Loucy (cell line): Measurements from ENCODE around the gene LUZP2.

Experiments
- H2AFZ ChIP-seq: fragments of 200-600 bp; sonication (generic); 2 replicates; pipeline ENCODE4 v1.6.0; 2016; ENCODE audit warnings: antibody characterized with exemption, mild to moderate bottlenecking, low read length, moderate library complexity
- H3F3A ChIP-seq: fragments of 200-600 bp; 2 replicates; pipeline ENCODE4 v1.6.0; 2016; ENCODE audit warnings: antibody characterized with exemption, low read depth, mild to moderate bottlenecking
- H3K27me3 ChIP-seq: fragments of 200-600 bp; sonication (generic); 2 replicates; pipeline ENCODE4 v1.6.1; 2014; ENCODE audit warnings: low read length, mild to moderate bottlenecking; ENCODE audit not compliant: insufficient read depth, poor library complexity, severe bottlenecking
- H3K36me3 ChIP-seq: fragments of 200-600 bp; sonication (generic); 2 replicates; pipeline ENCODE4 v1.6.1; 2016; ENCODE audit warnings: low read length; ENCODE audit not compliant: insufficient read depth
- H3K4me1 ChIP-seq: fragments of 200-600 bp; sonication (generic); 2 replicates; pipeline ENCODE4 v1.5.1; 2014; ENCODE audit warnings: low read length, mild to moderate bottlenecking; ENCODE audit not compliant: insufficient read depth, poor library complexity, severe bottlenecking
- H3K4me2 ChIP-seq: fragments of 200-600 bp; sonication (generic); 2 replicates; pipeline ENCODE4 v1.6.0; 2014; ENCODE audit warnings: antibody characterized with exemption, low read length, low read depth, mild to moderate bottlenecking; ENCODE audit not compliant: poor library complexity, severe bottlenecking
- H3K4me3 ChIP-seq: fragments of 200-600 bp; sonication (generic); 2 replicates; pipeline ENCODE4 v1.5.1; 2014; ENCODE audit warnings: low read length, mild to moderate bottlenecking, mixed read lengths; ENCODE audit not compliant: poor library complexity, severe bottlenecking
- H3K79me2 ChIP-seq: fragments of 200-600 bp; sonication (generic); 2 replicates; pipeline ENCODE4 v1.6.1; 2014; ENCODE audit warnings: low read length; ENCODE audit not compliant: insufficient read depth
- H3K9ac ChIP-seq: fragments of 200-600 bp; sonication (generic); 2 replicates; pipeline ENCODE4 v1.6.0; 2014; ENCODE audit warnings: mild to moderate bottlenecking, low read depth, low read length, moderate library complexity; ENCODE audit not compliant: poor library complexity, severe bottlenecking
- H3K9me2 ChIP-seq: fragments of 200-600 bp; sonication (generic); replicated peaks from 2 replicates; pipeline ENCODE4 v1.6.1; 2016; ENCODE audit warnings: low read depth, low read length, mixed read lengths
- H3K9me3 ChIP-seq: fragments of 200-600 bp; sonication (generic); 2 replicates; pipeline ENCODE4 v1.6.1; 2014; ENCODE audit warnings: mild to moderate bottlenecking, antibody characterized with exemption, low read length, low read depth; ENCODE audit not compliant: insufficient read depth
- H4K20me1 ChIP-seq: fragments of 200-600 bp; sonication (generic); 2 replicates; pipeline ENCODE4 v1.6.0; 2014; ENCODE audit warnings: antibody characterized with exemption, low read length, mild to moderate bottlenecking; ENCODE audit not compliant: insufficient read depth, poor library complexity, severe bottlenecking
- EZH2phosphoT487 ChIP-seq: fragments of 200-600 bp; IDR thresholded peaks from 2 replicates; pipeline ENCODE4 v1.6.1; 2018; ENCODE audit warnings: antibody characterized with exemption, mild to moderate bottlenecking, moderate library complexity, borderline replicate concordance
- TF ChIP-seq, protein P1 (sequence below): fragments of 200-600 bp; sonication (generic); conservative IDR thresholded peaks from 2 replicates; pipeline ENCODE4 v1.5.1; 2014; ENCODE audit warnings: mild to moderate bottlenecking, antibody characterized with exemption, low read length

Gene LUZP2

DNA sequence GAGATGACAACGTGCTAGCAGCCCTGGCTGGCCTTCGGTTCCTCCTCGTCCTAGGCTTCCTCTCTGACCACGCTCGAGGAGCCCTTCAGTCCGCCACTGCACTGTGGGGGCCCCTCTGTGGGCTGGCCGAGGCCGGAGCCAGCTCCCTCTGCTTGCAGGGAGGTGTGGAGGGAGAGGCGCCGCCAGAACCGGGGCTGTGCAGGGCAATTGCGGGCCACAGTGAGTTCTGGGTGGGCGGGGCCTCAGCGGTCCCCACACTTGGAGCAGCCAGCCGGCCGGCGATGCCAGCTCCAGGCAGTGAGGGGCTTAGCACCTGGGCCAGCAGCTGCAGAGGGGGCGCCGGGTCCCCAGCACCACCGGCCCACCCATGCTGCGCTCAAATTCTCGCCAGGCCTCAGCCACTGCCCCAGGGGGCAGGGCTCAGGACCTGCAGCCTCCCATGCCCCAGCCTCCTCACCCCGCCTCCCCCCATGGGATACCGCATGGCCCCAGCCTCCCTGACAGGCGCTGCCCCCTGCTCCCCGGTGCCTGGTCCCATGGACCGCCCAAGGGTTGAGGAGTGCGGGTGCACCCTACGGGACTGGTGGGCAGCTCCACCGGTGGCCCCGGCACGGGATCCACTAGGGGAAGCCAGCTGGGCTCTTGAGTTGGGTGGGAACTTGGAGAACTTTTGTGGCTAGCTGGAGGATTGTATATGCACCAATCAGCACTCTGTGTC is 399.4 kb downstream of the LUZP2 start:
- Histone ChIP-seq H3K79me2 (no peaks in the 10 kb centered on the region), H3K4me1 (no peaks in the 10 kb centered on the region), H3K9ac (no peak overlapping the region), H3K4me2 (no peak overlapping the region), H3K27me3 (no peaks in the 10 kb centered on the region), H3K4me3 (no peak overlapping the region), H3K9me2 (no peaks in the 10 kb centered on the region), H3F3A (no peaks in the 10 kb centered on the region), H4K20me1 (no peaks in the 10 kb centered on the region), H3K36me3 (no peaks in the 10 kb centered on the region), H2AFZ (no peak overlapping the region), H3K9me3 (no peaks in the 10 kb centered on the region)
- TF ChIP-seq, protein P1, sequence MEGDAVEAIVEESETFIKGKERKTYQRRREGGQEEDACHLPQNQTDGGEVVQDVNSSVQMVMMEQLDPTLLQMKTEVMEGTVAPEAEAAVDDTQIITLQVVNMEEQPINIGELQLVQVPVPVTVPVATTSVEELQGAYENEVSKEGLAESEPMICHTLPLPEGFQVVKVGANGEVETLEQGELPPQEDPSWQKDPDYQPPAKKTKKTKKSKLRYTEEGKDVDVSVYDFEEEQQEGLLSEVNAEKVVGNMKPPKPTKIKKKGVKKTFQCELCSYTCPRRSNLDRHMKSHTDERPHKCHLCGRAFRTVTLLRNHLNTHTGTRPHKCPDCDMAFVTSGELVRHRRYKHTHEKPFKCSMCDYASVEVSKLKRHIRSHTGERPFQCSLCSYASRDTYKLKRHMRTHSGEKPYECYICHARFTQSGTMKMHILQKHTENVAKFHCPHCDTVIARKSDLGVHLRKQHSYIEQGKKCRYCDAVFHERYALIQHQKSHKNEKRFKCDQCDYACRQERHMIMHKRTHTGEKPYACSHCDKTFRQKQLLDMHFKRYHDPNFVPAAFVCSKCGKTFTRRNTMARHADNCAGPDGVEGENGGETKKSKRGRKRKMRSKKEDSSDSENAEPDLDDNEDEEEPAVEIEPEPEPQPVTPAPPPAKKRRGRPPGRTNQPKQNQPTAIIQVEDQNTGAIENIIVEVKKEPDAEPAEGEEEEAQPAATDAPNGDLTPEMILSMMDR = no peak
- TF ChIP-seq EZH2phosphoT487 = no peak

DNA sequence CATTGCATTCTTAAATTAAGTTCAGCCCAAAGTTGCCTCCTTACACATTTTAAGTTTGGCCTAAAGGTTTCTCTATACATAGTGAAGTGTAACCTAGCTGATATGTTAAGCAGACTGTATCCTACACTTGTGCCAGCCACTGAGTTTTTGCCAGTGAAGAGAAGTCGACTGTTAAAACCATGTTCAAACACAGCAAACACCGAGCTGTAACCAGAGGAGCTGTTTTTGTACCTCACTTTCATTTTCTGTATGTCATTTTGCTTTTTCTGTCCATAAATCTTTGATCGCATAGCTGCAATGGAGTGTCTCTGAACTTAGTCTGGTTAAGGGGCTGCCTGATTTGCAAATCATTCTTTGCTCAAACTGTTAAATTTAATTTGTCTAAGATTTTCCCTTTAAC is 403.7 kb downstream of the LUZP2 start:
- peak overlapping the region; percentile 12 for H3K4me3 ChIP-seq
- no peaks in the 10 kb centered on the region for H3K4me1 ChIP-seq
- peak overlapping the region; percentile 29 for H3K4me2 ChIP-seq
- no peak for TF ChIP-seq EZH2phosphoT487
- TF ChIP-seq, protein P1 = no peak
- no peaks in the 10 kb centered on the region for H3K9me2 ChIP-seq
- H3K79me2 ChIP-seq = no peaks in the 10 kb centered on the region
- H4K20me1 ChIP-seq = no peaks in the 10 kb centered on the region
- H3K36me3 ChIP-seq = no peaks in the 10 kb centered on the region
- peak overlapping the region; percentile 41 for H2AFZ ChIP-seq
- H3K27me3 ChIP-seq = no peaks in the 10 kb centered on the region
- H3K9ac ChIP-seq = no peak overlapping the region
- no peaks in the 10 kb centered on the region for H3F3A ChIP-seq
- no peaks in the 10 kb centered on the region for H3K9me3 ChIP-seq

DNA sequence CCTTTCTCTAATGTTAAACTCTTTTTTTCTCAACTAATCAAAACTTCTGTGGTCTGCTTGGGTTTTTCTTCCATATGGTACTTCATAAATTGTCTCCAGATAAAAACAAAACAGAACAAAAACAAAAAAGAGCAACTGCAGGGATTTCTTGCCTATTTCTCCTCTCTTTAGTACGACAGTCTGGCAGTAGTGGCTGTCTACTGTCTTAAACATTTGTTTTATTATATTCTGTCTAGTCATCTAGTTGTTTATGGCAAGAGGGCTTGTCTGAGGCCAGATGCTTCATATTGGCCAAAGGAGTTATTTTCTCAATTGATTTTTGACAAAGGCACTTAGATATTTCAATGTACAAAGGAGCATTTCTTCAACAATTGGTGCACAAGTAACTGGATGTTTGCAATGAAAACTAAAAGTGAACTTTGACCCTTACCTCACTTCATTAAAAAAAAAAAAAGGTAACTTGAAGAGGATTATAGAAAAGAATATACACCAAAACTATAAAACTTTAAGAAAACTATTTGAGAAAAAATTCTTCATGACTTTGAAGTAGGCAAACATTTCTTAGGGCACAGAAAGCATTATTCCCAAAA is 404.2 kb downstream of the LUZP2 start:
- TF ChIP-seq, protein P1 = no peak
- TF ChIP-seq EZH2phosphoT487 = no peak
- H3K4me2 ChIP-seq = peak overlapping the region; percentile 29
- H3K79me2 ChIP-seq = no peaks in the 10 kb centered on the region
- H3K4me1 ChIP-seq = no peaks in the 10 kb centered on the region
- no peak overlapping the region; the same call in 1 of the 2 replicates for H2AFZ ChIP-seq
- no peak overlapping the region for H3K9ac ChIP-seq
- H3K9me2 ChIP-seq = no peaks in the 10 kb centered on the region
- H3K9me3 ChIP-seq = no peaks in the 10 kb centered on the region
- no peaks in the 10 kb centered on the region for H3F3A ChIP-seq
- H4K20me1 ChIP-seq = no peaks in the 10 kb centered on the region
- peak overlapping the region; percentile 12 for H3K4me3 ChIP-seq
- H3K36me3 ChIP-seq = no peaks in the 10 kb centered on the region
- no peaks in the 10 kb centered on the region for H3K27me3 ChIP-seq
